HEK293 (cell line): ENCODE data around the gene IGFL1.

Experiments
- CTCF ChIP-seq: fragments of 450-650 bp; formaldehyde crosslinking; IDR thresholded peaks from 2 replicates; pipeline ENCODE4 v1.5.1; 2016; ENCODE audit warnings: missing biosample characterization, missing genetic modification characterization
- MZF1 ChIP-seq: fragments of 450-650 bp; formaldehyde crosslinking; IDR thresholded peaks from 2 replicates; pipeline ENCODE4 v1.5.1; 2017; ENCODE audit warnings: missing biosample characterization, missing genetic modification characterization, borderline replicate concordance
- TCF7L2 ChIP-seq: IDR thresholded peaks from 2 replicates; pipeline ENCODE4 v1.6.1; 2011; ENCODE audit warnings: low read depth, mild to moderate bottlenecking, inconsistent platforms, low read length, moderate library complexity, borderline replicate concordance
- ZNF155 ChIP-seq: fragments of 450-650 bp; formaldehyde crosslinking; IDR thresholded peaks from 2 replicates; pipeline ENCODE4 v1.5.1; 2016; ENCODE audit warnings: missing biosample characterization, missing genetic modification characterization
- ZNF211 ChIP-seq: fragments of 450-650 bp; formaldehyde crosslinking; IDR thresholded peaks from 2 replicates; pipeline ENCODE4 v1.5.1; 2016; ENCODE audit warnings: low read depth, missing biosample characterization, missing genetic modification characterization
- ZNF677 ChIP-seq: fragments of 450-650 bp; IDR thresholded peaks from 2 replicates; pipeline ENCODE4 v1.5.0; 2018; ENCODE audit warnings: missing biosample characterization, mild to moderate bottlenecking, missing genetic modification characterization, moderate library complexity
- ZNF837 ChIP-seq: fragments of 450-650 bp; formaldehyde crosslinking; IDR thresholded peaks from 2 replicates; pipeline ENCODE4 v1.5.1; 2016; ENCODE audit warnings: missing biosample characterization, missing genetic modification characterization
- ZSCAN23 ChIP-seq: fragments of 450-650 bp; formaldehyde crosslinking; IDR thresholded peaks from 2 replicates; pipeline ENCODE4 v1.5.1; 2016; ENCODE audit warnings: missing biosample characterization, missing genetic modification characterization
- TF ChIP-seq, protein P1 (sequence below): fragments of 450-650 bp; formaldehyde crosslinking; IDR thresholded peaks from 2 replicates; pipeline ENCODE4 v1.5.1; 2016; ENCODE audit warnings: missing biosample characterization, missing genetic modification characterization, low read depth

- no peak for TF ChIP-seq ZNF677 (tag by site-specific recombination)
- no peak for TF ChIP-seq TCF7L2
- no peak for TF ChIP-seq ZNF155 (tag by site-specific recombination)
- no peak for TF ChIP-seq CTCF (tag by site-specific recombination)
- TF ChIP-seq, protein P1, sequence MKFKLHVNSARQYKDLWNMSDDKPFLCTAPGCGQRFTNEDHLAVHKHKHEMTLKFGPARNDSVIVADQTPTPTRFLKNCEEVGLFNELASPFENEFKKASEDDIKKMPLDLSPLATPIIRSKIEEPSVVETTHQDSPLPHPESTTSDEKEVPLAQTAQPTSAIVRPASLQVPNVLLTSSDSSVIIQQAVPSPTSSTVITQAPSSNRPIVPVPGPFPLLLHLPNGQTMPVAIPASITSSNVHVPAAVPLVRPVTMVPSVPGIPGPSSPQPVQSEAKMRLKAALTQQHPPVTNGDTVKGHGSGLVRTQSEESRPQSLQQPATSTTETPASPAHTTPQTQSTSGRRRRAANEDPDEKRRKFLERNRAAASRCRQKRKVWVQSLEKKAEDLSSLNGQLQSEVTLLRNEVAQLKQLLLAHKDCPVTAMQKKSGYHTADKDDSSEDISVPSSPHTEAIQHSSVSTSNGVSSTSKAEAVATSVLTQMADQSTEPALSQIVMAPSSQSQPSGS (tag by site-specific recombination): no peak
- no peak for TF ChIP-seq MZF1
- TF ChIP-seq ZSCAN23: no peak
- TF ChIP-seq ZNF837: no peak
- no peak for TF ChIP-seq ZNF211 (tag by site-specific recombination)
Measured at GRCh38 chr19:46202426-46202825, 27.1 kb upstream of the IGFL1 start.
